Chondrocyte (in vitro differentiated cells): Measurements from ENCODE around the gene APLP2. TPM values are rescaled to one million over a fixed set of nuclear protein-coding genes. Genes with fewer than 3 reads are reported as not detected.

Experiments used
- DNase-seq: peaks from one replicate; pipeline ENCODE4 v3.0.0; 2021; ENCODE audit warnings: mixed read lengths, low spot score
- H3K27ac Mint-ChIP-seq: one replicate; pipeline ENCODE4 v1.8.0; 2021; ENCODE audit warnings: mild to moderate bottlenecking, moderate library complexity, mixed read lengths; ENCODE audit not compliant: unreplicated experiment
- H3K27me3 Mint-ChIP-seq: 2 replicates; pipeline ENCODE4 v1.8.0; 2021; ENCODE audit warnings: low read depth, mixed read lengths
- H3K36me3 Mint-ChIP-seq: 2 replicates; pipeline ENCODE4 v1.8.0; 2021; ENCODE audit warnings: low read depth, mixed read lengths
- H3K4me1 Mint-ChIP-seq: 2 replicates; pipeline ENCODE4 v1.8.0; 2021; ENCODE audit warnings: low read depth, mild to moderate bottlenecking, mixed read lengths
- H3K4me3 Mint-ChIP-seq: one replicate; pipeline ENCODE4 v1.8.0; 2021; ENCODE audit warnings: mild to moderate bottlenecking, moderate library complexity, mixed read lengths; ENCODE audit not compliant: unreplicated experiment
- H3K9me3 Mint-ChIP-seq: 2 replicates; pipeline ENCODE4 v1.8.0; 2021; ENCODE audit warnings: low read depth, mixed read lengths
- CTCF ChIP-seq: fragments of 200-600 bp; sonication (generic); IDR thresholded peaks from 2 replicates; pipeline ENCODE4 v1.5.0; 2021; ENCODE audit warnings: antibody characterized with exemption, mild to moderate bottlenecking, moderate library complexity
- total RNA-seq: library from RNA; stranded (reverse); gene quantifications from 3 replicates; pipeline ENCODE4 v1.2.1, GENCODE V29; 2021

Gene APLP2
- total RNA-seq, 1 donor from 2014 or later: 358 TPM

- Mint-ChIP-seq H3K27me3 (no peaks in the 10 kb centered on the region), H3K27ac (no peak overlapping the region), H3K4me3 (no peak overlapping the region), H3K4me1 (peaks cover 24% of the 10 kb centered on the region), H3K36me3 (no peaks in the 10 kb centered on the region), H3K9me3 (no peaks in the 10 kb centered on the region)
- no peak for TF ChIP-seq CTCF
- no peak for DNase-seq
Observed at GRCh38 chr11:130094614-130095013, 24.9 kb downstream of the APLP2 start.

GRCh38 chr11:130095326-130095725 is 25.6 kb downstream of the APLP2 start:
- H3K36me3 Mint-ChIP-seq: no peaks in the 10 kb centered on the region

GRCh38 chr11:130096042-130096441 is 26.3 kb downstream of the APLP2 start:
- Mint-ChIP-seq H3K27me3 (no peaks in the 10 kb centered on the region), H3K36me3 (no peaks in the 10 kb centered on the region), H3K4me3 (no peak overlapping the region), H3K9me3 (no peaks in the 10 kb centered on the region), H3K27ac (no peak overlapping the region), H3K4me1 (peaks cover 27% of the 10 kb centered on the region)
- no peak for TF ChIP-seq CTCF
- DNase-seq: no peak

More at GRCh38 chr11:130095326-130095725, 25.6 kb downstream of the APLP2 start:
- DNase-seq: no peak
- no peak overlapping the region for H3K4me3 Mint-ChIP-seq
- H3K27me3 Mint-ChIP-seq: no peaks in the 10 kb centered on the region
- H3K9me3 Mint-ChIP-seq: no peaks in the 10 kb centered on the region
- TF ChIP-seq CTCF: no peak
- peaks cover 26% of the 10 kb centered on the region for H3K4me1 Mint-ChIP-seq
- H3K27ac Mint-ChIP-seq: no peak overlapping the region

GRCh38 chr11:130096823-130097222 is 27.1 kb downstream of the APLP2 start:
- Mint-ChIP-seq H3K36me3 (no peaks in the 10 kb centered on the region), H3K27ac (no peak overlapping the region), H3K27me3 (no peaks in the 10 kb centered on the region), H3K4me1 (peaks cover 27% of the 10 kb centered on the region), H3K9me3 (no peaks in the 10 kb centered on the region), H3K4me3 (no peak overlapping the region)
- no peak for TF ChIP-seq CTCF
- no peak for DNase-seq

GRCh38 chr11:130097285-130097684 is 27.6 kb downstream of the APLP2 start:
- no peaks in the 10 kb centered on the region for H3K36me3 Mint-ChIP-seq
- H3K9me3 Mint-ChIP-seq: no peaks in the 10 kb centered on the region
- H3K27ac Mint-ChIP-seq: no peak overlapping the region
- no peak for DNase-seq
- no peaks in the 10 kb centered on the region for H3K27me3 Mint-ChIP-seq
- peaks cover 28% of the 10 kb centered on the region for H3K4me1 Mint-ChIP-seq
- TF ChIP-seq CTCF: no peak
- H3K4me3 Mint-ChIP-seq: no peak overlapping the region
